ENCODE measurements around the gene TRIM2. TPM values are rescaled to one million over a fixed set of nuclear protein-coding genes. Genes with fewer than 3 reads are reported as not detected.

Gene TRIM2
- total and polyA plus RNA-seq, 2 experiments from 2014 or later = 22.0 to 61.5 TPM

GRCh38 chr4:153282023-153282422, 77.8 kb downstream of the TRIM2 start (continued):
- TF ChIP-seq CTCF (conservative IDR thresholded peaks at IDR 0.05; ENCODE audit: low read depth in 2 of 2) (no peak), CREB1 (CRISPR knock-in tag; IDR thresholded peaks at IDR 0.05; ENCODE audit: low read depth) (no peak), ZNF114 (CRISPR knock-in tag; IDR thresholded peaks at IDR 0.05) (no peak)

- Histone ChIP-seq H3K27ac (ENCODE audit: low read depth) (no peak overlapping the region), H3K79me2 (replicated peaks; ENCODE audit: insufficient read depth) (0 out of 2 replicates have a peak, but pooled peaks cover 6% of the 10 kb centered on the region), H3K4me2 (no peak overlapping the region), H3K36me3 (ENCODE audit: insufficient read depth) (peaks cover 7% of the 10 kb centered on the region), H3K27me3 (ENCODE audit: insufficient read depth) (no peaks in the 10 kb centered on the region), H4K20me1 (replicated peaks; ENCODE audit: insufficient read depth) (no peaks in the 10 kb centered on the region), H3F3A (replicated peaks; ENCODE audit: low read depth) (no peaks in the 10 kb centered on the region), H2AFZ (no peak overlapping the region), H3K4me1 (ENCODE audit: insufficient read depth) (no peaks in the 10 kb centered on the region), H3K9me2 (ENCODE audit: insufficient read depth) (no peaks in the 10 kb centered on the region), H3K4me3 (no peak overlapping the region)
- Mint-ChIP-seq H3K4me3 (no peak overlapping the region), H3K4me1 (no peaks in the 10 kb centered on the region), H3K9me3 (peaks cover 9% of the 10 kb centered on the region), H3K36me3 (ENCODE audit: low read depth) (peaks cover 36% of the 10 kb centered on the region), H3K27me3 (ENCODE audit: insufficient read depth, low read depth, poor library complexity) (no peaks in the 10 kb centered on the region), H3K27ac (no peak overlapping the region)
- no peak for ATAC-seq
- DNase-seq (ENCODE audit: low spot score) = no peak
- TF ChIP-seq STAT1 (IDR thresholded peaks at IDR 0.05; ENCODE audit: unreplicated experiment) = no peak
- TF ChIP-seq REST (IDR thresholded peaks at IDR 0.05; ENCODE audit: unreplicated experiment) = no peak
- no peak for TF ChIP-seq EZH2phosphoT487 (IDR thresholded peaks at IDR 0.05; ENCODE audit: unreplicated experiment)
- no peak for TF ChIP-seq POLR2AphosphoS5 (IDR thresholded peaks at IDR 0.05; ENCODE audit: low read depth)
- TF ChIP-seq ZNF462 (CRISPR knock-in tag; IDR thresholded peaks at IDR 0.05) = no peak
- no peak for TF ChIP-seq ETS1 (IDR thresholded peaks at IDR 0.05)
- no peak for TF ChIP-seq CTCF (conservative IDR thresholded peaks at IDR 0.05; ENCODE audit: low read depth in 2 of 2)
- no peak for TF ChIP-seq CREB1 (CRISPR knock-in tag; IDR thresholded peaks at IDR 0.05; ENCODE audit: low read depth)
- no peak for TF ChIP-seq NANOG (IDR thresholded peaks at IDR 0.05; ENCODE audit: borderline replicate concordance)
These were observed 79.0 kb downstream of the TRIM2 start for GRCh38 chr4:153283260-153283659.
